Amygdala (tissue), 56 donors: ENCODE results near the gene TMEM203.

Source experiments
- DNase-seq, 56 donors: peaks; one replicate each; lab custom pipeline; 2025; lab: John Stamatoyannopoulos, UW

Gene TMEM203

GRCh38 chr9:137200311-137201204 lies 4.9 kb downstream of the TMEM203 start, which contains the start of gene TPRN:
TSS of gene TPRN (minus strand) at chr9:137200741. CDS start at chr9:137200711, 30 bp downstream.
- DNase-seq, result peak; percentile 41 to 100 (median 98)

GRCh38 chr9:137199411-137200121 lies 5.9 kb downstream of the TMEM203 start:
- no peak for DNase-seq

GRCh38 chr9:137198902-137199283 lies 6.6 kb downstream of the TMEM203 start:
- DNase-seq, result no peak

- peak in 7 of 56 donors; percentile 9 to 57 (median 27) for DNase-seq
Measured at GRCh38 chr9:137198051-137198901, 7.2 kb downstream of the TMEM203 start.

- peak in 2 of 56 donors; percentile 29 to 32 for DNase-seq
Measured at GRCh38 chr9:137195525-137196220, 9.8 kb downstream of the TMEM203 start.

- DNase-seq, result no peak
Measured at GRCh38 chr9:137194909-137195308, 10.5 kb downstream of the TMEM203 start.

- peak in 55 of 56 donors; percentile 45 to 97 (median 87) for DNase-seq
Measured at GRCh38 chr9:137194388-137194787, 11.1 kb downstream of the TMEM203 start.

- no peak for DNase-seq
Measured at GRCh38 chr9:137193771-137194170, 11.7 kb downstream of the TMEM203 start.

GRCh38 chr9:137192859-137193258 lies 12.6 kb downstream of the TMEM203 start:
- no peak for DNase-seq

- DNase-seq, result no peak
Measured at GRCh38 chr9:137192448-137192780, 13.0 kb downstream of the TMEM203 start.

- peak in 48 of 56 donors; percentile 19 to 89 (median 66) for DNase-seq
Measured at GRCh38 chr9:137191691-137192447, 13.6 kb downstream of the TMEM203 start.

- DNase-seq, result no peak
Measured at GRCh38 chr9:137191245-137191644, 14.2 kb downstream of the TMEM203 start.

- no peak for DNase-seq
Measured at GRCh38 chr9:137190315-137190856, 15.1 kb downstream of the TMEM203 start.

GRCh38 chr9:137189297-137190295 lies 15.9 kb downstream of the TMEM203 start:
- no peak for DNase-seq

- peak; percentile 50 to 96 (median 88) for DNase-seq
Measured at GRCh38 chr9:137188490-137189296, 16.8 kb downstream of the TMEM203 start, which contains the start of the genes ANAPC2 and SSNA1. TSS of gene ANAPC2 (minus strand) at chr9:137188560. CDS start at chr9:137188532, 28 bp downstream. TSS of gene SSNA1 (plus strand) at chr9:137188676. CDS start at chr9:137188727, 51 bp downstream.

GRCh38 chr9:137188086-137188489 lies 17.4 kb downstream of the TMEM203 start:
- DNase-seq, result no peak

GRCh38 chr9:137187386-137187785 lies 18.1 kb downstream of the TMEM203 start:
- no peak for DNase-seq
